AG08396 (cell line): Measurements from ENCODE around the gene CSTA.
A peak's percentile ranks its signal among the peaks of the same experiment; 100 is the strongest.

Experiments used
- DNase-seq: peaks from one replicate; pipeline ENCODE4 v3.0.0; 2012; ENCODE audit warnings: low spot score, mixed read lengths

Gene CSTA, protein sequence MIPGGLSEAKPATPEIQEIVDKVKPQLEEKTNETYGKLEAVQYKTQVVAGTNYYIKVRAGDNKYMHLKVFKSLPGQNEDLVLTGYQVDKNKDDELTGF

DNA sequence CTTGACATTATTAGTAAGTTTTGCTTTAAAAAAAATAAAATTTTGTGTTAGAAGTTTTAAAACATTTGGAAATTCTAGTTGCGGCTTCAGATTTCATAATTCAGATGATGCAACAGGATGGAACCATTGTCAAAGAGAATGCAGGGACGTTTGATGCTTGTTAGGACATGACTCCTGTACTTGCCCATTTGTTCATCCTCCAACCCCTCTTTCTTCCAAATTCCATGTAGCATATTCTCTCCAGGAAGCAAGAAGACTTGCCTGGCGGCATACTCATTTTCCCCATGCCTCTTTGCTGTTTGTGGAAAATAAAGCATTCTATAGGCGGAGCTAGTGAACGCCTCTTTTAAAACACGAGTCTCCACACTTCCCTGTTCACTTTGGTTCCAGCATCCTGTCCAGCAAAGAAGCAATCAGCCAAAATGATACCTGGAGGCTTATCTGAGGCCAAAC lies at the start of gene CSTA:
Gene CSTA, plus strand, starts transcription at position 378 of the 453 bp plus-strand sequence. Its CDS starts 45 bp downstream, at position 423.
- no peak for DNase-seq

- no peak for DNase-seq
Observed at GRCh38 chr3:122281891-122282290, 43.2 kb upstream of the CSTA start.

DNA sequence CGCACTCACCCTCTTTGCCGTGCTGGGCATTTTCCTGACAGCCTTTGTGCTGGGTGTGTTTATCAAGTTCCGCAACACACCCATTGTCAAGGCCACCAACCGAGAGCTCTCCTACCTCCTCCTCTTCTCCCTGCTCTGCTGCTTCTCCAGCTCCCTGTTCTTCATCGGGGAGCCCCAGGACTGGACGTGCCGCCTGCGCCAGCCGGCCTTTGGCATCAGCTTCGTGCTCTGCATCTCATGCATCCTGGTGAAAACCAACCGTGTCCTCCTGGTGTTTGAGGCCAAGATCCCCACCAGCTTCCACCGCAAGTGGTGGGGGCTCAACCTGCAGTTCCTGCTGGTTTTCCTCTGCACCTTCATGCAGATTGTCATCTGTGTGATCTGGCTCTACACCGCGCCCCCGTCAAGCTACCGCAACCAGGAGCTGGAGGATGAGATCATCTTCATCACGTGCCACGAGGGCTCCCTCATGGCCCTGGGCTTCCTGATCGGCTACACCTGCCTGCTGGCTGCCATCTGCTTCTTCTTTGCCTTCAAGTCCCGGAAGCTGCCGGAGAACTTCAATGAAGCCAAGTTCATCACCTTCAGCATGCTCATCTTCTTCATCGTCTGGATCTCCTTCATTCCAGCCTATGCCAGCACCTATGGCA lies 41.1 kb upstream of the CSTA start:
- DNase-seq = no peak

DNA sequence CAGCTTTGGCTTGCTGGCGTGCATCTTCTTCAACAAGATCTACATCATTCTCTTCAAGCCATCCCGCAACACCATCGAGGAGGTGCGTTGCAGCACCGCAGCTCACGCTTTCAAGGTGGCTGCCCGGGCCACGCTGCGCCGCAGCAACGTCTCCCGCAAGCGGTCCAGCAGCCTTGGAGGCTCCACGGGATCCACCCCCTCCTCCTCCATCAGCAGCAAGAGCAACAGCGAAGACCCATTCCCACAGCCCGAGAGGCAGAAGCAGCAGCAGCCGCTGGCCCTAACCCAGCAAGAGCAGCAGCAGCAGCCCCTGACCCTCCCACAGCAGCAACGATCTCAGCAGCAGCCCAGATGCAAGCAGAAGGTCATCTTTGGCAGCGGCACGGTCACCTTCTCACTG lies 40.6 kb upstream of the CSTA start:
- no peak for DNase-seq

DNA sequence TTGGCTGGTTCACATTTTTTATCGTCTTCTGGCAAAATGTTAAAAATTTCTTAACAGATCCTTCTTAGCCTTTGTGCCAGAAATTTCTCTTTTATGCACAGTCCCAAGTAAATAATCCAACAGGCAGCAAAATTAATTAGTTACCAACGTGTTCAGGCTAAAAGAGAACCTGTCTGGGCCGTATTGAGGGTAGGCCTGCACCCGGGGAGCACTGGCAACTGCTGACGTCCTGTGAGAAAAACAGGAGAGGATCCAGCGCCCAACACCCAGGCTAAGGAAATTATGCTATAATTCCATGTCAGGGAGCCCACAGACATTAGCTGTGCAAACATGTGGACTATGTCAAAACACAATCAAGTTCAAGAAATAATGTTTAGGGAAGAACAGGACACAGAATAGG lies 30.7 kb upstream of the CSTA start:
- DNase-seq = no peak

DNA sequence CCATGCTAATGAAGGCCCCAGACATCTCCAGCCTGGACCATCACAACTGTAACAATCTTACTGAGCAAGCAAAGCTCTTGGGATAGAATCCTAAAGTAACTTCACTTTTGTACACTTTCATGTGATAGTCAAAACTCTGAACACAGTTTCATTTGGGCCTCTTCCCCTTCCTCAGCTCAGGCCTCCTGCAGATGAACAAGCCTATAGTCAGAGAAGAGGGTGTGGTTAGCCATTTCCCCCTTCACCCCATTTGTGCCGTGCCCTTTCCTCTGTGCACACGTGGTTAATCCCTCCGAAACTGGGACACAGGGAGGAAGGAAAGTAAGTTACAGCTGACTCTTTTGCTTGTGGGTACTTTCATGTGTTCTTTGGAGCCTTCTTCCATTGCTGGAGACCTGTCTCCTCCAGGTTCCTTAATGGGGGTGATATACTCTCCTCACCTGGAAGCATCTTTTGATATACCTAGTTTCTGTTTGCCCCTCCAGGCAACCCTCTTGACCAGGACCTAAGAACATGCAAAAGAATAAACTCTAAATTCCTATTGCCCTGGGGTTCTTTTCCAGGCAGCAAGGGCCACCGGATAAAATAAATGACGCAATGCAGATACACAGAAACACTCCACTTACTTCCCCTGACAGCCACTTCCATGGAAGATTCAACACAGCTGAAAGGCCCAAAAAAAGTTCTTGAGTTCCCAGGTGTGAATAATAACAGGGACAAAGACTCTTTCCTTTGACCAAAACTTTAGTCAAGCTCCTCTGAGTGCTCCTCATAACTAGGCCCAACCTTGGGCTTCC lies 29.6 kb upstream of the CSTA start:
- DNase-seq = no peak

DNA sequence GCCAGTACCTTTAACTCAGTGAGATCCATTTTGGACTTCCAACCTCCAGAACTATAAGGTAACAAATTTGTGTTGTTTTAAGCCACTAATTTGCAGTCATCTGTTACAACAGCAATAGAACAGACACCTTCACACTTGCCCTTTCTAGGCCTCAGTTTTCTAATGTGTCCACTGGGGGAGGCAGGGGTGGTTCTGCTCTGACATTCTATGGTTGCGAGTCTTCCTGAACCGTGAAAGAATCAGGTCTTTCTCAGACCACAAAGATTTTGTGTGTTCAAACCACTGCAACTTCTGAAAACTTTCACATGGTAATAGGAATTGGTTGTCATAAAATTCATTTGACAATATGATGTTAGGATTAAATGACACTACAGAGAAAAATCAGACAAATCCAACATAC lies 26.8 kb upstream of the CSTA start:
- no peak for DNase-seq

DNA sequence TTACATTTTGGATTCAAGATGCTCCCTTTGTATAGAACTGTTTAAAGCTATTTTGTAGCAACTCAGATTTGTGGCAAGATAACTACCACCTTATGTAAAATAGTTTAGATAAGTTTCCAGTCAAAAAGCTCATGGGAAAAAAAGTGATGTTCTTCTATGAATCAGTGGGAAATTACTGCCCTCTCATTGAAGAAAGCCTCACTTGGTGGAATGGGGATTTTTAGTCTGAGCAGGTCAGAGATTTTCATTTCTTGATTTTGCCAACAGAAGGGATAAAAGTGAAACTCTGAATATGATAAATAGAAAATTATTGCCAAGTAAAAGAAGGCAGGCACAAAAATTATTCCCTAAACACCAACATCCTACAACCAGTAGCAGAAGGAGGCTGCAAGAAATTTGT lies 25.8 kb upstream of the CSTA start:
- no peak for DNase-seq

DNA sequence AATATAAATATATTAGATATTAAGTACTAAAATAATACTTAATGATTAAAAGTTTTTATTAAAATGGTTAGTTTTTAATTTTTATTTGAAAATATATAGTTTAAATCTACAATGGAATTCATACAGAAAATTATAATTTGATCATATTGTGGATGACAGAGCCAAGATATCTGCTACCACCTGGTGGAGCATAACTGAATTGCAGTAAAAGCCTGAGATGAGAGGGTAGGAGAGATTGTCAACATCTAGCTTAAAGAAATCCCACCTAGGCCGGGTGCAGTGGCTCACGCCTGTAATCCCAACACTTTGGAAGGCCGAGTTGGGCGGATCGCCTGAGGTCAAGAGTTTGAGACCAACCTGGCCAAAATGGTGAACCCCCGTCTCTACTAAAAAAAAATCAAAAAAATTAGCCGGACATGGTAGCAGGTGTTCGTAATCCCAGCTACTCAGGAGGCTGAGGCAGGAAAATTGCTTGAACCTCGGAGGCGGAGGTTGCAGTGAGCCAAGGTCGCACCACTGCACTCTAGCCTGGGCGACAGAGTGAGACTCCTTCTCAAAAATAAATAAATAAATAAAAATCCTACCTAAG lies 25.1 kb upstream of the CSTA start:
- DNase-seq = no peak

DNA sequence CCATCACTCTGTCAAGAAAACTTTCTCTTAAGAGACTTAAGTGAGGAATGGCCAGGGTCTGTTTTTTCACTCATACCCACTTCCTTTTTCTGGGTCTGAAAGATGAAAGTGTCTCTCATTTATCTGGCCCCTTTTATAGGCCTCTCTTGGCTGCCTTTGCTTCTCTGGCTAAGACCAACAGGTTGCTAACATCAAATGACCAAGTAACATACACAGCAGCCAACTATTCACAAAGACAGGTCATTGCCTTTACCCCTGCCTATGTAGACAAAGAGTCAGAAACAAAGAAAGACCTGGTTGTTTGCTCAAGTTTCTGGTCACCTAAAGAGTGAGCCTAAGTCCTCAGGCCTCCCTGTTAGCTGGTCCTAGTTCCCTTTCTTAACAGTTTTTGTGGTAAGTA lies 24.0 kb upstream of the CSTA start:
- no peak for DNase-seq

DNA sequence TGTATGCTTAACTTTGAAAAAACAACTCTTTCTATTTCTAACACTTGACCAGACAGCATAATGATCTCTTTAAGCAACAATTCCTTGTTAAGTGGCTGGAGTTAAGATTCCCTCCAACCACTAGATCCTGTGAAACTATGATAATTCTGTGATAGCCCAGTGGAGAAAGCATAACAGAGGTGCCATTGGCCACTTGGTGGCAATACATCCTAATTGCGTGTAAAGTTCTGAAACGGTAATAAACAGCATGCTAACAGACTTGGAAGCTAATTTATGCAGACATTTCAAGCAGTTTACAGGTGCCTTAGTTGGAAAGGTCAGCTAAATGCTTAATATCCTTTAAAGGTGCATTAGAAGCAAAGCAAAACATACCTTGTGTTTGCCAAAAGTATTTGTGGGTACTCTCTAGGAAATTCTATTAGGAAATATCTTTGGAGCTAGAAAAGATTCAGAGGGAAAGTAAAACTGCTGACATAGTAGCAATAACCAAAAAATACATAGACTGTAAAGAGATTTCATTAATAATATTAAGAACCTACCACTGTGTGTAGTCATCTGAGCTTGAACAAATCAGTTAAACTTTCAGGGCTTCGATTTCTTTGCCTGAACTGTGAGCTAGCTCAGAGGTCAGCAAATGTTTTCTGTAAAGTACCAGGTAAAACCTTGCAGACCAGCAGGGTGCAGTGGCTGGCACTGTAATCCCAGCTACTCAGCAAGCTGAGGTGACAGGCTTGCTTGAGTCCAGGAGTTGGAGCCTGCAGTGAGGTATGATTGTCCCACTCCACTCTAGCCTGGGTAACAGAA lies 19.0 kb upstream of the CSTA start:
- no peak for DNase-seq

GRCh38 chr3:122306622-122306953 lies 18.5 kb upstream of the CSTA start:
- DNase-seq = no peak

GRCh38 chr3:122307094-122307687 lies 17.9 kb upstream of the CSTA start:
- no peak for DNase-seq

DNA sequence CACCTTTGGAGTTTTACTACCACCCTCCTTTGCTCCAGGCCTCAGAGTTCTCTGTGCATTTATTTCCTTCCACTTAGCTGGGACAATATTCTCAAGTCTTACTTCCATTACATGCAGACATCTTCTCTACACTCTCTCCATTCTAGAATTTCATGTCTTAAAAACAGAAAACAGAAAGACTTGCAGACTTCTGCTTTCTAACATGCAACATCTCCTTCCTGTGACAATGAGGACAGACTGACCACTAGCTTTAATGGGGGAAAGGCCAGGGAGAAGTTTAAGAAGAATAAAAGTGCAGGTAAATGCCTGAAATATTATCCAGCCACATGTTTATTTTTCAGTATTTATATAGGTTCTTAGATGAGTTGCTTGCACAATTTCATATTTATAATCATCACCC lies 17.1 kb upstream of the CSTA start:
- no peak for DNase-seq

DNA sequence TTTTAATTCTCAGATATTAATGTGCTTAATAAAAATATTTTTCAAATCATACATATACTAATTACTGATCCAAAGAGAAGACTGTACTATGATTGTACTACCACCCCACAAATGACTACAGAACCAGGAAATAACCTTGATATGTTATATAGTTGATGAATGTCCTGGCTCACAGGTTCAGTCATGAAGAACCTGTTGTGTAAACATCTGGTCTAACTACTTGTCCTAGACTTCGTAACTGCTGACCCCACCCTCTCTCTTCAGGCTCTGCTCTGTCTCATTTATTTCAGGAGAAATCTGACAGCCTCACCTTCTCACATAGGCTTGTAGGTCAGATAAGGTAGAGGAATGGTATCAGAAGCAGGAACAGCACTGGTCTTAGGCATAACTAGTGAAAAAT lies 14.7 kb upstream of the CSTA start:
- DNase-seq = no peak

- DNase-seq = no peak
Observed at GRCh38 chr3:122312826-122313225, 12.2 kb upstream of the CSTA start.

- DNase-seq = no peak
Observed at GRCh38 chr3:122313281-122313680, 11.8 kb upstream of the CSTA start.

GRCh38 chr3:122314228-122314876 lies 10.7 kb upstream of the CSTA start:
- peak; percentile 12 for DNase-seq

DNA sequence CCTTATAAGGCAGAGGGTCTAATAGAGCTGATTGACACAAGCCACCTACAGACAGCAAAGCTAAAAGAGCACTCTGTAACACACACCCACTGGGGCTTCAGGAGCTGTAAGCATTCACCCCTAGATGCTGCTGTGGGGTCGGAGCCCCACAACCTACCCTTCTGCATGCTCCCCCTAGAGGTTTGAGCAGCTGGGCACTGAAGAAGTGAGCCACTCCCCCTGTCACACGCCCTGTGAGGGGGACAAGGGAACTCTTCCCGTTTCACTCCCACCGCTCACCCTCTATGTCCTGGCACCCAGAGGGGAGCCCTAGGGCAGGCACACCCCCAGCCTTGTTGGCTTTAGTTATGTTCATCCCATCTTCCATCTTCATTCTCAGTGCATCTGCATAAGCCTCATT lies 9.4 kb upstream of the CSTA start:
- no peak for DNase-seq

GRCh38 chr3:122316368-122316767 lies 8.7 kb upstream of the CSTA start:
- DNase-seq = no peak

- DNase-seq = no peak
Observed at GRCh38 chr3:122318620-122319019, 6.4 kb upstream of the CSTA start.
